Upper lobe of right lung (tissue), 1 donor: Measurements from ENCODE around the gene TBRG4. TPM values are rescaled to one million over a fixed set of nuclear protein-coding genes. Genes with fewer than 3 reads are reported as not detected.
"Not testable (repeated sequence)": the region's sequence is repeated elsewhere in the genome, so short reads cannot be mapped to it uniquely, and the experiment has no call there.

Experiments used
- ATAC-seq: fragments of 200-7000 bp; cut with Tn5 transposase; one replicate; pipeline ENCODE4 v1.9.1; 2020; ENCODE audit warnings: mild to moderate bottlenecking, moderate library complexity
- DNase-seq: peaks from one replicate; pipeline ENCODE4 v3.0.0-alpha.2; 2020
- H3K27ac ChIP-seq: fragments of 200-600 bp; one replicate; pipeline ENCODE4 v1.8.0; 2022
- H3K27me3 ChIP-seq: fragments of 200-600 bp; one replicate; pipeline ENCODE4 v1.8.0; 2022; ENCODE audit warnings: mild to moderate bottlenecking
- H3K36me3 ChIP-seq: fragments of 200-600 bp; one replicate; pipeline ENCODE4 v1.8.0; 2022
- H3K4me1 ChIP-seq: fragments of 200-600 bp; one replicate; pipeline ENCODE4 v1.8.0; 2022
- H3K4me3 ChIP-seq: fragments of 200-600 bp; one replicate; pipeline ENCODE4 v1.8.0; 2022; ENCODE audit warnings: mild to moderate bottlenecking
- H3K9me3 ChIP-seq: fragments of 200-600 bp; one replicate; pipeline ENCODE4 v1.8.0; 2022
- intact Hi-C: fragments of 100-400 bp; cut with DNase I; formaldehyde crosslinking; loops from one replicate; pipeline ENCODE4 v1.11.0; 2022
- total RNA-seq: library from RNA; stranded (reverse); fragmentation: NEBNext Ultra II Directional; extraction: Animal tissue kit (Norgen Biotek cat#: 25700); gene quantifications from one replicate; pipeline ENCODE4 v1.2.1, GENCODE V29; 2021
- TF ChIP-seq, protein P1 (sequence below): fragments of 200-600 bp; IDR thresholded peaks from one replicate; pipeline ENCODE4 v1.8.0; 2022; ENCODE audit warnings: antibody characterized with exemption
- donor health status: DM: no; HTN: yes; CAD: no; lungs with severe emphysema.

TBRG4 gene
- total RNA-seq, 1 donor from 2014 or later = 59.4 TPM

GRCh38 chr7:45157653-45158401, 46.3 kb upstream of the TBRG4 start, which contains the start of gene RAMP3:
TSS of gene RAMP3 (plus strand) at chr7:45157791. CDS start at chr7:45157829, 38 bp downstream.
- TF ChIP-seq, protein P1, sequence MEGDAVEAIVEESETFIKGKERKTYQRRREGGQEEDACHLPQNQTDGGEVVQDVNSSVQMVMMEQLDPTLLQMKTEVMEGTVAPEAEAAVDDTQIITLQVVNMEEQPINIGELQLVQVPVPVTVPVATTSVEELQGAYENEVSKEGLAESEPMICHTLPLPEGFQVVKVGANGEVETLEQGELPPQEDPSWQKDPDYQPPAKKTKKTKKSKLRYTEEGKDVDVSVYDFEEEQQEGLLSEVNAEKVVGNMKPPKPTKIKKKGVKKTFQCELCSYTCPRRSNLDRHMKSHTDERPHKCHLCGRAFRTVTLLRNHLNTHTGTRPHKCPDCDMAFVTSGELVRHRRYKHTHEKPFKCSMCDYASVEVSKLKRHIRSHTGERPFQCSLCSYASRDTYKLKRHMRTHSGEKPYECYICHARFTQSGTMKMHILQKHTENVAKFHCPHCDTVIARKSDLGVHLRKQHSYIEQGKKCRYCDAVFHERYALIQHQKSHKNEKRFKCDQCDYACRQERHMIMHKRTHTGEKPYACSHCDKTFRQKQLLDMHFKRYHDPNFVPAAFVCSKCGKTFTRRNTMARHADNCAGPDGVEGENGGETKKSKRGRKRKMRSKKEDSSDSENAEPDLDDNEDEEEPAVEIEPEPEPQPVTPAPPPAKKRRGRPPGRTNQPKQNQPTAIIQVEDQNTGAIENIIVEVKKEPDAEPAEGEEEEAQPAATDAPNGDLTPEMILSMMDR = no peak
- intact Hi-C loops = loop anchor here (5.0 kb wide), 1 partner anchor 99 kb away; no protein-coding TSS in a partner anchor
- H3K36me3 ChIP-seq = no peaks in the 10 kb centered on the region
- no peaks in the 10 kb centered on the region for H3K4me1 ChIP-seq
- H3K4me3 ChIP-seq = peak within 1 kb of the TSS; percentile 52
- peak within 1 kb of the TSS; percentile 76 for H3K27ac ChIP-seq
- H3K9me3 ChIP-seq = no peaks in the 10 kb centered on the region
- no peaks in the 10 kb centered on the region for H3K27me3 ChIP-seq
- peak; percentile 61 for DNase-seq
- ATAC-seq = peak; percentile 33

DNA sequence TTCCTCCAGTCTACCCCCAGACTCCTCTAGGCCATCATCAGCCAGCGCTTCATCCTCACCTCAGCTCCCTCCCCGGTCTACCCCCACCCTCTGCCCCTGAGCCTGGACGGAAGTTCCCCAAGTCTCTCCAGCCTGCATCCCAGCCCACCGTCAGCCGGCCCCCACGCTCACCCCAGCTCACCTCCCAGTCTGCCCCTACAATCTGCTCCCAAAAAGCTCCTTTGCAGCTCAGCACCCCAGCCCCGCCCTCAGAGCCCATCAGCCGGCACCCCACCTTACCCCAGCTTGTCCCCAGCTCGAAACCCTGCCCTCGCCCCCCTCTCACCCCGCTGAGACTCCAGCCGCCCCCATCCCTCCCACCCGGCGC, 45.8 kb upstream of the TBRG4 start:
- intact Hi-C loops = loop anchor here (5.0 kb wide), 1 partner anchor 100 kb away; no protein-coding TSS in a partner anchor
- ATAC-seq (no peak), DNase-seq (no peak)
- TF ChIP-seq, protein P1 = no peak
- H3K9me3 ChIP-seq = no peaks in the 10 kb centered on the region
- no peaks in the 10 kb centered on the region for H3K27me3 ChIP-seq
- no peak overlapping the region for H3K27ac ChIP-seq
- H3K36me3 ChIP-seq = no peaks in the 10 kb centered on the region
- no peaks in the 10 kb centered on the region for H3K4me1 ChIP-seq
- peak overlapping the region; percentile 52 for H3K4me3 ChIP-seq

- H3K27ac ChIP-seq = no peak overlapping the region
- peak overlapping the region; percentile 52 for H3K4me3 ChIP-seq
- no peaks in the 10 kb centered on the region for H3K27me3 ChIP-seq
- no peak for ATAC-seq
- TF ChIP-seq, protein P1 = no peak
- no peaks in the 10 kb centered on the region for H3K4me1 ChIP-seq
- H3K36me3 ChIP-seq = no peaks in the 10 kb centered on the region
- no peak for DNase-seq
- intact Hi-C loops = loop anchor here (5.0 kb wide), 1 partner anchor 101 kb away; no protein-coding TSS in a partner anchor
- no peaks in the 10 kb centered on the region for H3K9me3 ChIP-seq
Observed at GRCh38 chr7:45156516-45157272, 45.2 kb upstream of the TBRG4 start.

- Histone ChIP-seq H3K9me3 (no peaks in the 10 kb centered on the region), H3K4me1 (no peaks in the 10 kb centered on the region), H3K27ac (no peak overlapping the region), H3K36me3 (no peaks in the 10 kb centered on the region), H3K4me3 (no peak overlapping the region), H3K27me3 (peaks cover 2% of the 10 kb centered on the region)
- TF ChIP-seq, protein P1 = no peak
- DNase-seq (no peak), ATAC-seq (no peak)
- intact Hi-C loops = loop anchor here (5.0 kb wide), 1 partner anchor 101 kb away; no protein-coding TSS in a partner anchor
Observed at GRCh38 chr7:45155941-45156340, 44.4 kb upstream of the TBRG4 start.

GRCh38 chr7:45155357-45155900, 43.9 kb upstream of the TBRG4 start:
- TF ChIP-seq, protein P1 = no peak
- intact Hi-C loops = loop anchor here (5.0 kb wide), 1 partner anchor 102 kb away; no protein-coding TSS in a partner anchor
- Histone ChIP-seq H3K36me3 (no peaks in the 10 kb centered on the region), H3K4me3 (no peak overlapping the region), H3K27ac (no peak overlapping the region), H3K27me3 (peaks cover 6% of the 10 kb centered on the region), H3K9me3 (no peaks in the 10 kb centered on the region), H3K4me1 (no peaks in the 10 kb centered on the region)
- ATAC-seq (no peak), DNase-seq (no peak)

DNA sequence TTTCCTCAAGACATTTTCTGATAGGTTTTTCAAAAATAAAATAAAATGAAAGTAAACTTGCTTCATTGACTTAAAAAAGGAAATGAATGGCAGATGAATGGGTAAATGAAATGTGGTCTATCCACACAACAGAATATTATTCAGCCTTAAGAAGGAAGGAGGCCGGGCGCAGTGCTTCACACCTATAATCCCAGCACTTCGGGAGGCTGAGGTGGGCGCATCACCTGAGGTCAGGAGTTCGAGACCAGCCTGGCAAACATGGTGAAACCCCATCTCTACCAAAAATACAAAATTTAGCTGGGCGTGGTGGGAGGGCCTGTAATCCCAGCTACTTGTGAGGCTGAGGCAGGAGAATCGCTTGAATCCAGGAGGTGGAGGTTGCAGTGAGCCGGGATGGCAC, 42.4 kb upstream of the TBRG4 start:
- DNase-seq, H3K4me3 ChIP-seq, H3K27me3 ChIP-seq, H3K36me3 ChIP-seq, H3K9me3 ChIP-seq, H3K4me1 ChIP-seq, ATAC-seq, H3K27ac ChIP-seq, intact Hi-C loops: not testable (repeated sequence)
